Urothelium cell line (cell line): ENCODE results near the gene PLBD2.

Experiments
- DNase-seq: peaks from one replicate; pipeline ENCODE4 v3.0.0; 2011; ENCODE audit warnings: low spot score, mixed read lengths
- FAIRE-seq: peaks from 2 replicates; lab custom pipeline; 2011; peaks lifted over from hg19 to GRCh38; lab: Jason Lieb, UNC

PLBD2 gene

GRCh38 chr12:113368331-113368730 lies 9.9 kb downstream of the PLBD2 start:
- DNase-seq (no peak), FAIRE-seq (no peak)

GRCh38 chr12:113369391-113369985 lies 11.1 kb downstream of the PLBD2 start:
- FAIRE-seq (no peak), DNase-seq (no peak)

- DNase-seq, result no peak
- no peak for FAIRE-seq
Observed at GRCh38 chr12:113370923-113371682, 12.7 kb downstream of the PLBD2 start.

DNA sequence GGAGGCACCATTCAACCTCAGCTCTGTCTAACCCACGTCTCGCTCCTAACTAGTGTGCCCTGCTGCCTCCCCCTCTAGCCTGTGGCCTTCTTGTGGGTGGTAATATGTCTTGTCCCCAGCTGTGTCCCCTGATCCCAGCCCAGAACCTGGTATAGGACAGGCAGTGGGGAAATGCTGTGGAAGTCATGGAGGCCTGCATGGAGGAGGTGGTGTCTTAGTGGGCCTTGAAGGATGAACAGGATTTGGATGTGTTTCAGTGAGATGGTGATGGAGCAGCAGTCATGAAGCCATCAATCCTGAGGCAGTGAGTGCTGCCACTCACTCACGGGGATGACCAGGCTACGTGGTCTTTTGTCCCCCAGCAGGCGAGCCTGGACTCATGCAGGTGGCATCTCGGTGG lies 13.4 kb downstream of the PLBD2 start:
- DNase-seq (no peak), FAIRE-seq (no peak)

DNA sequence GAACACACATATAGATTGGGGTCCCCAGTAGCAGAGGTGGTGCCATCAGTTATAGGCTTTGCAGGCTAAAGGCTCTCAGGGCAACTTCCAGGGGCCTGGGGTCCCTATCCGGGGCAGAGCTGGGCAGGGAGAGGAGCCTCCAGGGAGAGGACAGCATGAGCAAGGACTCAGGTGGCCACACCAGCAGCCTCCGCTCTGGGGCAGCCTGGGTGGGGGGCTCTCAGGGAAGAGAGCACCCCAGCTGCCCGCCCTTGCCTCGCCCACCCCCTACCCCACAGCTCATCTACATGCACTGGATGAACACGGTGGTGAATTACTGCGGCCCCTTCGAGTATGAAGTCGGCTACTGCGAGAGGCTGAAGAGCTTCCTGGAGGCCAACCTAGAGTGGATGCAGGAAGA lies 14.0 kb downstream of the PLBD2 start:
- DNase-seq (no peak), FAIRE-seq (no peak)

DNA sequence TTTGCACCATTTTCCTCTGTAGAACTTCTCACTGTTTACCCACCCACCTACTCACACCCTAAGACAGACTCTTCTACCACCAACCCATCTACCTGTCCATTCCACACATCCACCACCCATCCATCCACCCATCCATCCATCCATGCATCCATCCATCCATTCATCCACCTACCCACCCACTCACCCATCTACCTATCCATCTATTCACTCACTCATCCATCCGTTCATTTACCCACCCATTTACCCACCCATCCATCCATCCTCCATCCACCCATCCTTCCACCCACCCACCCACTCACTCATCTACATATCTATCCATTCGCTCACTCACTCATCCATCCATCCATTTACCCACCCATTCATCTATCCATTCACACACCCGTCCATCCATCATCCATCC lies 15.1 kb downstream of the PLBD2 start:
- FAIRE-seq, result peak; percentile 61
- no peak for DNase-seq

DNA sequence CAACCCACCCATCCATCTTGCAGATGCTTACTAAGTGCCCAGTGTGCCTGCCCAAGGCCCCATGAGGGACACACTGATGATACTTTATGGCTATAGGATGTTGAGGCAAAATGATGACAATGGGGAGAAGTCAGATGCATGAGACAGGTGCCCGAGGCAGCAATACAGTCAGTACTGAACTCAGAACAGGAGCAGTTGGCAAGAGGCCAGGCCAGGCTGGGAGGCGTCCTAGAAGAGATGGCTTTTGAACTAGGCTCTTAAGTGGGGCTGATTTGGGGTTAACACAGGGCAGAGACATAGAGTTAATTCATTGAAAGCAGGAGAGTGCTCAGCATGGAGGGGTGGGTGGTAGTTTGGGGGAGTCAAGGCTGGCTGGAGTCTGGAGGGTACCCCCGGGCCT lies 15.6 kb downstream of the PLBD2 start:
- FAIRE-seq, result no peak

GRCh38 chr12:113374823-113375428 lies 16.5 kb downstream of the PLBD2 start:
- no peak for FAIRE-seq
- no peak for DNase-seq

More for the DNA sequence above, 15.6 kb downstream of the PLBD2 start:
- no peak for DNase-seq

DNA sequence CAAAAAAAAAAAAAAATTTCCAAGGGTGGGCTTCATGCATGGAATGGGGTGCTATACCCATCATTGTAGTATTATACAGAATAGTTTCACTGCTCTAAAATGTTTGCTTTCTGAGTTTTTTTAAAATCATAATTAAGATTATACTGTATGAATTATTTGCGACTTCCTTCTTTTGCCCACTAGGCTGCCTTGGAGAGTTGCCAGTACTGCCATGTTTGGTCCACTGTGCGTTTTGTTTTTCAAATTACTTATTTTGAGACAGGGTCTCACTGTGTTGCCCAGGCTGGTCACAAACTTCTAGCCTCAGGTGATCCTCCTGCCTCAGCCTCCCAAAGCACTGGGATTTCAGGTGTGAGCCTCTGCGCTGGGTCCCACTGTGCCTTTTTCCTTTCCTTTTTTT lies 19.9 kb downstream of the PLBD2 start:
- no peak for FAIRE-seq
- DNase-seq, result no peak

DNA sequence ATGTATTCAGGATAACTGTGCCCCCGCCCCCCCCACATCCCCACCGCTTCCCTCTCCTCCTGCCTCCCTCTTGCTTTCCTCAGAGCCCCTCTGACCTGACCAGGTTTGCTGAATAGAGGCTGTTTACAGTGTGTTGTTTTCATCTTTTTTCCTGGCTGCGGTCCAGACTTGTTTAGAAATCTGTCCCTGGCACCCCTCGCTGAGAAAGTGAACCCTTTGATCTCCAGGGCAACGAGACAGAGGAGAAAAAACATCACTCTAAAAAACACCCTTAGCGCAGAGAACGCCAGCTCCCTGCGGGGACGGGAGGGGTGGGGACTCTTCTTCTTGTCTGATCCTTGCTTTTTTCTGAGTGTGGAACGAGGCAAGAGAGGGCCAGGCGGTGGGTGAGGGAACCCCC lies 22.8 kb downstream of the PLBD2 start:
- no peak for DNase-seq
- FAIRE-seq, result no peak

DNA sequence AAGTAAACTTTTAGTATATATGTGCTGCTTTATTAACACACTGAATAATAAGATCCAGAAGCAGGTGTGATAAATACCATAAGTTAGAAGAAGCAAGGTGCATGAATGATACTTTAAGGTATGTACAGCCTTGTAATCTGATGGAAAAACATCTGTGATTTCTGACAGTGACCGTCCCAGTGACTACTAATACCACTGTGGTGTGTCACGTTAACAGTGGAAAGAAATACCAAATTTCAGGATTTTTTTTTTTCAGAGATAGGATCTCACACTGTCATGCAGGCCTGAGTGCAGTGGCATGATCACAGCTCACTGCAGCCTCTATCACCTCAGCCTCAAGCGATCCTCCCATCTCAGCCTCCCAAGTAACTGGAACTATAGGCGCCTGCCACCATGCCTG lies 23.8 kb downstream of the PLBD2 start:
- no peak for FAIRE-seq
- no peak for DNase-seq

GRCh38 chr12:113384778-113385177 lies 26.4 kb downstream of the PLBD2 start:
- DNase-seq (no peak), FAIRE-seq (no peak)

GRCh38 chr12:113385282-113385882 lies 27.0 kb downstream of the PLBD2 start:
- DNase-seq, result no peak
- FAIRE-seq, result no peak

GRCh38 chr12:113386866-113387566 lies 28.6 kb downstream of the PLBD2 start:
- FAIRE-seq (no peak), DNase-seq (no peak)

- DNase-seq (no peak), FAIRE-seq (no peak)
Observed at GRCh38 chr12:113387631-113388030, 29.2 kb downstream of the PLBD2 start.

GRCh38 chr12:113388351-113388750 lies 30.0 kb downstream of the PLBD2 start:
- DNase-seq (no peak), FAIRE-seq (no peak)

DNA sequence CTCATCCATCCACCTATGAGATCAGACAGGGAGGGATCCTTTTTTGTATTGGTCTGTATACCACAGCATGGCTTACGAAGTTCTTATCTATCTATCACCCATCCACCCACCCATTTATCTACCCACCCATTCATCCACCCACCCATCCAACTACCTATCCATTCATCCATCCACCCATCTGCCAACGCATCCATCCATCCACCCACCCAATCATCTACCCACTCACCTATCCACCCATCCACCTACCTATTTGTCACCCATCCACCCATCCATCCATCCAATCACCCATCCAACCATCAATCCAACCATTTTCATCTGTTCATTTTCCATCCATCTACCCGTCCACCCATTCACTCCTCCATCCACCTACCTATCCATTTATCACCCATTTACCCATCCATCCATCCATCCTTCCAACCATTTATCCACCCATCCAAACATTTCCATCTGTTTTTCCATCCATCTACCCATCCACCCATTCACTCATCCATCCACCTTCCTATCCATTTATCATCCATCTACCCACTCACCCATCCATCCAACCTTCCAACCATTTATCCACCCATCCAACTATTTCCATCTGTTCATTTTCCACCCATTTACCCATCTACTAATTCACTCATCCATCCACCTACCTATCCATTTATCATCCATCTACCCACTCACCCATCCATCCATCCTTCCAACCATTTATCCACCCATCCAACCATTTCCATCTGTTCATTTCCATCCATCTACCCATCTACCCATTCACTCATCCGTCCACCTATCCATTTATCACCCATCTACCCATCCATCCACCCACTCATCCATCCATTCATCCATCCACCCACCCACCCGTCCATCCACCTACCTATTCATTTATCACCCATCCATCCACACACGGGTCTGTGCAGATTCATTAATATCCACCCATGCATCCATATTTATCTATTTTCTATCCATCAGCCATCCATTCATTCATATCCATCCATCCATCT lies 32.0 kb downstream of the PLBD2 start:
- FAIRE-seq, result peak; percentile 92
- no peak for DNase-seq

DNA sequence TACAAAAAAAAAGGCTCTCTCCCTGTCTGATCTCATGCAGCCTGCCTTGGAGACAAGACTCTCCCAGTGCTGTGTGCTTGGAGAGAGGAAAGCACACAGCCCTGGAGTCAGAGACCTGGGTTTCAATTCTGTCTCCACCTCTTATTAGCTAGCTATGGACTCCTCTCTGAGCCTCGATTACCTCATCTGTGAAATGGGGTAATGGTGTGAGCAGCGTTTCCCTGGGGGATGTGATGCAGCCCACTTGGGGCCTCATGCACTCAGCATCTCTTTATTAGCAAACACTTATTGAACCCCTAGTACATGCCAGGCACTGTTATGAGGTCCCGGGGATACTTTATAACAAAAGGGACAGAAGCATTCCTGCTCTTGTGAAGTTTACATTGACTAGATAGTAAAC lies 32.8 kb downstream of the PLBD2 start:
- DNase-seq, result no peak
- FAIRE-seq, result no peak

- FAIRE-seq (no peak), DNase-seq (no peak)
Observed at GRCh38 chr12:113391650-113392337, 33.4 kb downstream of the PLBD2 start.
